Activated CD4-positive, alpha-beta T cell treated with anti-CD3 and anti-CD28 coated beads, Interleukin-2, amount 10 ng/mL, durations not matched to agents 7 days and 5 days (primary cell): Measurements from ENCODE around the gene RLN1. TPM values are rescaled to one million over a fixed set of nuclear protein-coding genes. Genes with fewer than 3 reads are reported as not detected.
"Not testable (repeated sequence)": the region's sequence is repeated elsewhere in the genome, so short reads cannot be mapped to it uniquely, and the experiment has no call there.

Experiments
- CTCF ChIA-PET: fragments of 350-600 bp; sonication (Branson Sonifier 250); formaldehyde crosslinking; loops from one replicate; lab custom pipeline; 2021; ENCODE audit warnings: antibody characterized with exemption; lab: Charles Lee
- POLR2A ChIA-PET: fragments of 350-600 bp; sonication (Branson Sonifier 250); formaldehyde crosslinking; loops from one replicate; lab custom pipeline; 2021; ENCODE audit warnings: antibody characterized with exemption; lab: Charles Lee
- DNase-seq: peaks from one replicate; pipeline ENCODE4 v3.0.0-alpha.2; 2020
- H3K27ac Mint-ChIP-seq: one replicate; pipeline ENCODE4 v1.8.0; 2021; ENCODE audit warnings: mild to moderate bottlenecking, moderate library complexity, mixed read lengths
- H3K27me3 Mint-ChIP-seq: one replicate; pipeline ENCODE4 v1.8.0; 2021; ENCODE audit warnings: mixed read lengths
- H3K36me3 Mint-ChIP-seq: one replicate; pipeline ENCODE4 v1.8.0; 2021; ENCODE audit warnings: low read depth, mixed read lengths
- H3K4me1 Mint-ChIP-seq: one replicate; pipeline ENCODE4 v1.8.0; 2021; ENCODE audit warnings: mixed read lengths
- H3K4me3 Mint-ChIP-seq: one replicate; pipeline ENCODE4 v1.8.0; 2021; ENCODE audit warnings: mild to moderate bottlenecking, moderate library complexity, mixed read lengths
- H3K9me3 Mint-ChIP-seq: one replicate; pipeline ENCODE4 v1.8.0; 2021; ENCODE audit warnings: mixed read lengths
- total RNA-seq, 2 experiments: library from RNA; stranded (reverse); gene quantifications; one replicate each; pipeline ENCODE4 v1.2.3, GENCODE V29; 2021

The RLN1 gene
- total RNA-seq, 2 experiments from 2014 or later: 1.6 to 2.6 TPM

DNA sequence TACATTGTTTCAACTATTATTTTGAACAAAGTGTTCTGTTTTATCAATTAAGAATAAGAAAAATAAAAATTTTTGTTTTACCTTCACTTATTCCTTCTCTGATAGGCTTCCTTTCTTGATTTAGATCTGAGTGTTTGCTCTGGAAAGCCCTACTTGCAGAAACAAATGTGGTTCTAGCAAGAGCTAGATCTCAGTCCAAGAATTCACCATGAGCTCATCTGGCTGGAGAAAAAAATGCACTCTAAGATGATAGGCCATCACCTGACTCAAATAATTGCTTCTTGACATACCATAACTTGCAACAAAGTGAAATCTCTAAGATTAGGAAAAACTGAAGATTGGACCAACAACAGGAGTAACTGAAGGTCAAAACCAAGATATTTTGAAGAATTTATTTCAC lies 28.8 kb downstream of the RLN1 start:
- POLR2A ChIA-PET: no interaction called here
- H3K4me3 Mint-ChIP-seq: no peak overlapping the region
- peaks cover 16% of the 10 kb centered on the region for H3K36me3 Mint-ChIP-seq
- H3K4me1 Mint-ChIP-seq: peaks cover 14% of the 10 kb centered on the region
- no peak for DNase-seq
- no peak overlapping the region for H3K27ac Mint-ChIP-seq
- no peaks in the 10 kb centered on the region for H3K27me3 Mint-ChIP-seq
- CTCF ChIA-PET: interaction anchor here (0.6 kb wide), 1 partner anchor 9 kb away, joined by 4 read pairs; no protein-coding TSS in a partner anchor
- H3K9me3 Mint-ChIP-seq: peaks cover 17% of the 10 kb centered on the region

DNA sequence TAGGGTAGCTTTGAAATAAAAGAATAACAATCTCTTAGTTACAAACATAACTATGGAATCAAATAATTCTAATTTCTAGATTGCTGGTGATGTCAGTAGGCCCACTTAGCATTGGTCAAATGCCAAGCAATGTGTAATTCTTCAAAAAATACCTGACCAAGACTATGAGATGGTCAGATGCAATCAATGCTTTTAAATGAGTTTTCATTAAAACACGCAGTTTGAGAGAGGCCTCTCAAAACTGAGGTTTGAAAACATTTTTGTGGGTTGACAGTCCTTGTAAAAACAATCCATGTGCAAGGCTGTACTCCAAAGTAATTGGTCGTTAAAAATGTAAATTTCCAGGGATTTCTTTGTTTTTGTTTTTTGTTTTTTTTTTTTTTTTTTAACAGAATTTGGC lies 33.9 kb downstream of the RLN1 start:
- CTCF ChIA-PET: no interaction called here
- Mint-ChIP-seq H3K4me3 (no peak overlapping the region), H3K4me1 (peaks cover 34% of the 10 kb centered on the region), H3K27ac (no peak overlapping the region), H3K27me3 (no peaks in the 10 kb centered on the region), H3K36me3 (peaks cover 2% of the 10 kb centered on the region), H3K9me3 (no peaks in the 10 kb centered on the region)
- POLR2A ChIA-PET: no interaction called here
- no peak for DNase-seq

DNA sequence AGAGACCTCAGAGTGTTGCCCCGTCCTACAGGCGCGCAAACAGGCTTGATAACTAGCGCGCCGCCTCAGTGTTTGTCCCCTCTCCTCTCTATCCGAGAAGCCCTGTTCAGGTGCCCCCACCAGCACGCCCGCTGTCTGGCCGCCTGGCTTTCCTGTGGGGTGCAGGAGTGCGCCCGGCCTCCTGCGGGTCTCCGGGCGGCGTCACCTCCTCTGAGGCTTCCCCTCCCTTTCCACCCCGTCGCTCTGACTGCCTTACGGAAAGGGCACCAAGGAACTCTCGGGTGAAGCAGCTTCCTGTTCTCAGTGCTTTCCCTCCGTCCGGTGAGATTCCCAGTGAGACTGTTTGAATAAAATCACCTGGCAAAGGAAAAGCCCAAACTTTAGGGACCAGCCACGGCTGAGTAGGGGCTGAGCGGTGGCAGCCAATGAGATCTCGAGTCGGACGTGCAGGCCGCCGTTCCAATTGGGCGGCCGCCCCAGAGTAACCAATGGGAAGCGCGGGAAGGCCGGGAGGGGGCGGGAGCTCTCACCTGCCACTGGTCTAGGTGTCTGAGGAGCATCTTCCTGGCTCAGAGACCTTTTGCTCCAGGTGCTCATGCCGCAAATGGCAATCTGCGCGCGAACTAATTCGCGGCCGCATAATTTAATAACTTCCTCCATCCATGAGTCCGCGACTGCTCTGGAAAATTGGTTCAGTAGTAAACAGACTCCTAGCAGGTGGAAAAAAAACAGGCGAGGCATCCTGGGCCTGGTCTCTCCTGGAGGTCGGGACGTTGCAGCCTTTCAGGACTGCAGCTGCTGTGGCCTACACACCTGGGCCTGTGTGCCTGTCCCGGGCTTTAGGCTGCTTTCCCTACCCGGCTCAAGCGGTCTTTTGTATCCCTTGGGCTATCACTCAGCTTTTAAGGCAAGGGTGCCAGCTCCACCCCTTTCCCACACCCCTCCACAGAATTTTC lies 35.6 kb downstream of the RLN1 start, which contains the start of gene RLN2:
Gene RLN2 (minus strand): TSS at position 877 of the 956 bp plus-strand sequence. CDS start 136 bp downstream, at position 741.
- DNase-seq, H3K27me3 Mint-ChIP-seq, POLR2A ChIA-PET, H3K36me3 Mint-ChIP-seq, H3K9me3 Mint-ChIP-seq: not testable (repeated sequence)
- peaks cover 35% of the 10 kb centered on the region for H3K4me1 Mint-ChIP-seq
- H3K4me3 Mint-ChIP-seq: peak within 1 kb of the TSS; percentile 49
- peak within 1 kb of the TSS; percentile 43 for H3K27ac Mint-ChIP-seq
- CTCF ChIA-PET: interaction anchor here (1.1 kb wide), 1 partner anchor 11 kb away, joined by 5 read pairs; no protein-coding TSS in a partner anchor

DNA sequence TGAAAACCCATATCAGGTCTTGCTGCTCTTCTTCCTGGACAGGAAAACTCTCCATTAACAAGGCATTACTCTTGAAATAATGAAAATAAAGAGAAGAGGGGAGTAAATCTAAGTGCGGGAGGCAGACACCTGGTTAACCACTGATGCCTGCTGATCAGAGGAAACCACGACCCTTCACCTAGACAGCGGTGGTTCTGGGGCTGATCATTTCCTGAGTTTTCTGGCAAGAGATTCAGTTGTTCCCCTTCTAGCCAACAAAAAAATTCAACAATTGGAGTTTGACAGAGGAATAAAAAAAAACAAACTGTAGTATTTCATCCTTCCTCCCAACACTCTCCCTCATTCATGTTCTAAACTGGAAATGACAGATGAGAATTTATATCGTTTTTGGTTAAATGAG lies 38.1 kb downstream of the RLN1 start:
- no peak overlapping the region for H3K4me3 Mint-ChIP-seq
- ChIA-PET CTCF (no interaction called here), POLR2A (no interaction called here)
- H3K4me1 Mint-ChIP-seq: peaks cover 25% of the 10 kb centered on the region
- no peaks in the 10 kb centered on the region for H3K27me3 Mint-ChIP-seq
- H3K9me3 Mint-ChIP-seq: peaks cover 7% of the 10 kb centered on the region
- no peak for DNase-seq
- peaks cover 7% of the 10 kb centered on the region for H3K36me3 Mint-ChIP-seq
- H3K27ac Mint-ChIP-seq: no peak overlapping the region

DNA sequence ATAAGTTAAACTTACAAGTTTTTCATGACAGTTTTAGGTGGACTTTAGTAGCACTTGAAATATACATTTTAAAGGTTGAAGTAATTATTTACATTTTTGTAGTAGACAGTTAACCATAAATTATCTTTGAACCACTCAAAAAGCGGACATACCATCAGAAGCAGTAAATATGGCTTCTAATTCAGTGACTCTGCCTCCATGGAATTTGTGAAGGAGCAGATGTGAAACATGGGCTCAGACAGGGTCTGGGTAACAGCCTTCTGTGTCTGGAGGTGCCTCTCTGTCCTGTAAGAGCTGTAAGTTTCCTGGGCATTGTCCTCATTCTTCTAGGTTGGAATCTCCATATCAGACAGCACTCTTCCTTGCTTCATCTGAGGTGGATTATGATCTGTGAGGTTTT lies 47.5 kb downstream of the RLN1 start:
- H3K27ac Mint-ChIP-seq: no peak overlapping the region
- peaks cover 14% of the 10 kb centered on the region for H3K27me3 Mint-ChIP-seq
- H3K4me3 Mint-ChIP-seq: no peak overlapping the region
- POLR2A ChIA-PET: no interaction called here
- peaks cover under 1% of the 10 kb centered on the region for H3K36me3 Mint-ChIP-seq
- H3K9me3 Mint-ChIP-seq: peaks cover 14% of the 10 kb centered on the region
- no peak for DNase-seq
- H3K4me1 Mint-ChIP-seq: no peaks in the 10 kb centered on the region
- CTCF ChIA-PET: no interaction called here

- POLR2A ChIA-PET: no interaction called here
- CTCF ChIA-PET: no interaction called here
- H3K9me3 Mint-ChIP-seq: peaks cover 8% of the 10 kb centered on the region
- no peaks in the 10 kb centered on the region for H3K36me3 Mint-ChIP-seq
- peaks cover 16% of the 10 kb centered on the region for H3K27me3 Mint-ChIP-seq
- H3K4me1 Mint-ChIP-seq: peaks cover 1% of the 10 kb centered on the region
- no peak overlapping the region for H3K4me3 Mint-ChIP-seq
- H3K27ac Mint-ChIP-seq: no peak overlapping the region
- no peak for DNase-seq
These were observed 51.1 kb downstream of the RLN1 start for GRCh38 chr9:5288591-5288990.

GRCh38 chr9:5286262-5286661 lies 53.4 kb downstream of the RLN1 start:
- Mint-ChIP-seq H3K27me3 (peaks cover 16% of the 10 kb centered on the region), H3K36me3 (no peaks in the 10 kb centered on the region), H3K9me3 (peaks cover 6% of the 10 kb centered on the region), H3K4me1 (peaks cover 1% of the 10 kb centered on the region), H3K27ac (no peak overlapping the region), H3K4me3 (no peak overlapping the region)
- no peak for DNase-seq
- ChIA-PET CTCF (no interaction called here), POLR2A (no interaction called here)

Other genes with a start within 250 kb of the RLN1 start
- not detected for gene INSL6, start 154.2 kb downstream of the RLN1 start, total RNA-seq
- gene INSL4, start 108.5 kb downstream of the RLN1 start, total RNA-seq: not detected
- gene RLN2, start 35.2 kb downstream of the RLN1 start, total RNA-seq: 1 to 10 TPM; 2.0 to 2.3 TPM
- gene PLGRKT, start 98.0 kb upstream of the RLN1 start, total RNA-seq: 10 to 100 TPM; 35.0 to 35.7 TPM
- 10 to 100 TPM; 10.5 to 10.7 TPM for gene CD274, start 110.7 kb upstream of the RLN1 start, total RNA-seq
- gene PDCD1LG2, start 170.7 kb upstream of the RLN1 start, total RNA-seq: 1 to 10 TPM; 2.2 TPM